GM18868 (cell line): ENCODE results near the gene PCP4.

Experiments used
- ATAC-seq: cut with Tn5 transposase; IDR thresholded peaks from one replicate; pipeline ENCODE4 v1.9.1; 2021; ENCODE audit warnings: mild to moderate bottlenecking, moderate library complexity; ENCODE audit not compliant: unreplicated experiment

PCP4 gene

GRCh38 chr21:39867198-39867650, at the start of gene PCP4:
Gene PCP4, plus strand, starts transcription at chr21:39867438. Its CDS starts 64 bp downstream, at chr21:39867502.
- no peak for ATAC-seq

GRCh38 chr21:39818557-39818956, 48.7 kb upstream of the PCP4 start:
- no peak for ATAC-seq

GRCh38 chr21:39822042-39822441, 45.2 kb upstream of the PCP4 start:
- no peak for ATAC-seq

GRCh38 chr21:39825250-39825649, 42.0 kb upstream of the PCP4 start:
- no peak for ATAC-seq

- no peak for ATAC-seq
Observed at GRCh38 chr21:39834543-39834942, 32.7 kb upstream of the PCP4 start.

- ATAC-seq = no peak
Observed at GRCh38 chr21:39837861-39838359, 29.3 kb upstream of the PCP4 start.

- ATAC-seq = no peak
Observed at GRCh38 chr21:39840373-39841097, 26.7 kb upstream of the PCP4 start.

- ATAC-seq = no peak
Observed at GRCh38 chr21:39842741-39843459, 24.3 kb upstream of the PCP4 start.

- no peak for ATAC-seq
Observed at GRCh38 chr21:39843483-39843882, 23.8 kb upstream of the PCP4 start.

GRCh38 chr21:39843916-39844315, 23.3 kb upstream of the PCP4 start:
- ATAC-seq = no peak

GRCh38 chr21:39845571-39846130, 21.6 kb upstream of the PCP4 start:
- no peak for ATAC-seq

GRCh38 chr21:39847877-39848276, 19.4 kb upstream of the PCP4 start:
- ATAC-seq = no peak

- no peak for ATAC-seq
Observed at GRCh38 chr21:39849014-39849655, 18.1 kb upstream of the PCP4 start.

- no peak for ATAC-seq
Observed at GRCh38 chr21:39850333-39850732, 16.9 kb upstream of the PCP4 start.

- ATAC-seq = no peak
Observed at GRCh38 chr21:39851002-39851618, 16.1 kb upstream of the PCP4 start.

- no peak for ATAC-seq
Observed at GRCh38 chr21:39852021-39852721, 15.1 kb upstream of the PCP4 start.

- ATAC-seq = no peak
Observed at GRCh38 chr21:39852726-39853500, 14.3 kb upstream of the PCP4 start.

- no peak for ATAC-seq
Observed at GRCh38 chr21:39854572-39854971, 12.7 kb upstream of the PCP4 start.

GRCh38 chr21:39855595-39855994, 11.6 kb upstream of the PCP4 start:
- no peak for ATAC-seq

- no peak for ATAC-seq
Observed at GRCh38 chr21:39860600-39860999, 6.6 kb upstream of the PCP4 start.
